GM19328 (cell line): ENCODE measurements around the gene RANBP17.

Source experiments
- ATAC-seq: cut with Tn5 transposase; IDR thresholded peaks from one replicate; pipeline ENCODE4 v1.9.1; 2021; ENCODE audit warnings: mild to moderate bottlenecking, moderate library complexity; ENCODE audit not compliant: unreplicated experiment

RANBP17 gene

DNA sequence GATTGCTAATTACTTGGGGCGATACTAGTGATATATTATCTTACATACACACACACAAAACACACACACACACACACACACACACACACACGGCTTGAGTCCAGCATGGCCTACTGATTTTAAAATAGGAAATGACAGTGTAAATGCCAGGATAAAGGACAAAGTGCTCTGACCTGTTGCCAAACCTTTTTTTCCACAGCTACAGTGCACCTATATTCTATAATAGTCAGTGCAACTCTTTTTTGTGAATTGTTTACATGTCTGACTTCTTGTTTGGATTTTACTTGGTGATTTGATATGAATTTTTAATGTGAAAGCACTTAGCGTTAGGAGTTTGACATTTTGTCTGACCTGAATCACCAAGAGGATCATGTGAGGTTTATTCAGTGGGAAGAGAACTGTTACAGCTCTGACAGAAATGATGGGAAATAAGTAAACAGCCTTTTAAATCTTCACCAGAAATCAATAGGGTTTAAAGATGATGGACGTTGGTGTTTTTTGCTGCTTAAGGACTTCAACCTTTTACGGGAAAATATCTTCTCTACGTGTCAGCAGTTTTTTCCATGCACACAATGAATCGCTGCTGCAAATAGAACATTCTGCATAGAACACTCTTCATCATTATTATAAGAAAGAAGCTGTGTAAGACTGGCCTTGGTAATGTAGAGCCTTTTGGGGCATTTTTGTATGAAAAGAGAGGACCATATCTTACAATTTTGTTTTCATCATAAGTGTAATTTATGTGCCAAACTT is 218.5 kb downstream of the RANBP17 start:
- no peak for ATAC-seq

DNA sequence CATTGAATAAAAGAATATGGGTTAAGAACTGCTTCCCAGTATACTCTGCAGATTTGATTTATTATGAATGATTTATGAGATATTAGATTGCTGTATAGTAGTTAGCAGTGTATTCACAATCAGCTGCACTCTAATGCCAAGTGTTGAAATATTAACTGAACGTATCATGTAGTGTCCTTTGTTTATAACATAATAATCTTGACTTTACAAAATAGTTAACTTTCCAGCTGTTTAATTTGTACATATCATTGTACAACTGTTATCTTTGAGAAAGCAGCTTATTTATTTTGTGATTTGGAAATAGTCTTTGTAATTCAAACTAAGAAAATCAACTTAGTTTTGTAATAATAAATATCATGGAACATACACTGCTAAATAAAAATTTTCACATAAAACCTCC is 219.5 kb downstream of the RANBP17 start:
- no peak for ATAC-seq

DNA sequence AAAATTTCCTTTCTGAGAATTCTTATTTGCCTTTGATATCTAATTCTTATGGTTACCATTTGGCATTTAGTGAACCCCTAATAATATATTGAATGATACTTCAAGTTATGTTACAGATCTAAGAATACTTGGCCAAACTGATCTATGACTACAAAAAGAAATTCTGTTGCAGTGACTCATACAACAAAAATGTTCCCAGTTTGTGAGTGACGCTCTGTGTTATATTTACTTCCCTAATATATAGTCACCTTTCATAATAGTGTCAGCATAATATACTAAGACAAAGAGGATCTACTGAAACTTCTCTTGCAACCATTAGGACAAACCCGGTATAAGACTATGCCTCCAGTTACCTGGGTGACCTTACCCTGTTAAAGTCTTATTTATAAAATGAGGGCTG is 230.4 kb downstream of the RANBP17 start:
- no peak for ATAC-seq

DNA sequence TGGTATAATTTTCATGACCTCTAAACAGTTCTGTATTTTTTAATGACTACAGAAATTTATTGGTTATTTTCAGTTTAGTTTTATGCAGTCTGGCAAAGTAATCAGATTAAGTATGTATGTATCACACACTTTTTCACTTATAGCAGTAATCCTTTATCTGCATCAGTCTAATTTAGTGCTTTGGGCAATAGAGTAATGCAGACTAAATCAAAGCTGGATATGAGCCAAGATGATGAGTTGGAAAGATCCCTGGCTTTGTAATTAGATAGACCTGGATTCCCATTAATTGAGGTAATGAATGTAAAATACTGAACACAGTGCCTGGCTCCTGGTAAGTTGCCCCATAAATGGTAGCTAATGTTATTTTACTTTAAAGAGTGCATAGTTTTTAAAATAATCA is 231.8 kb downstream of the RANBP17 start:
- ATAC-seq = no peak

GRCh38 chr5:171094356-171094755 is 232.5 kb downstream of the RANBP17 start:
- no peak for ATAC-seq

GRCh38 chr5:171102877-171103610 is 241.2 kb downstream of the RANBP17 start:
- no peak for ATAC-seq

- no peak for ATAC-seq
Observed at GRCh38 chr5:171107669-171108068, 245.9 kb downstream of the RANBP17 start.

GRCh38 chr5:171115519-171115918 is 253.7 kb downstream of the RANBP17 start:
- ATAC-seq = no peak

GRCh38 chr5:171116719-171117118 is 254.9 kb downstream of the RANBP17 start:
- no peak for ATAC-seq

GRCh38 chr5:171120986-171121622 is 259.3 kb downstream of the RANBP17 start:
- ATAC-seq = no peak

DNA sequence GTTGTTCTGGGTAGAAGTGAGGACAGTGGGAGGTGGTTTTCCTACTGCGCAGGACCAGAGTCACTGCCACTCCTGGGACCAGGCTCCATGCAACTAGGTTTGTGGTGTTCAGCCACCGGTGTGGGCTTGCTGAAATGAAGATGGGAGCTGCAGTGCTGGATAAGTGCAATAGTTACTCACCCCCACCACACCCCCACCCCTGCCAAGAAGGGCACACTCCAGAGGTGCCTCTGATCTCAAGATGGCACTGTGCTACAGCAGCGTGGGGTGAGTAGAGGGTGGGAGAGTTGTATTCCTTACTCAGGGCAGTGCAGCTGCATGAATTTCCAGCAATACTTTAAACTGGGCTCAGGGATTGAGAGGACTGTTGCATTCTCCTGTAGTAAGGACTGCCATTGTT is 259.8 kb downstream of the RANBP17 start:
- ATAC-seq = no peak

DNA sequence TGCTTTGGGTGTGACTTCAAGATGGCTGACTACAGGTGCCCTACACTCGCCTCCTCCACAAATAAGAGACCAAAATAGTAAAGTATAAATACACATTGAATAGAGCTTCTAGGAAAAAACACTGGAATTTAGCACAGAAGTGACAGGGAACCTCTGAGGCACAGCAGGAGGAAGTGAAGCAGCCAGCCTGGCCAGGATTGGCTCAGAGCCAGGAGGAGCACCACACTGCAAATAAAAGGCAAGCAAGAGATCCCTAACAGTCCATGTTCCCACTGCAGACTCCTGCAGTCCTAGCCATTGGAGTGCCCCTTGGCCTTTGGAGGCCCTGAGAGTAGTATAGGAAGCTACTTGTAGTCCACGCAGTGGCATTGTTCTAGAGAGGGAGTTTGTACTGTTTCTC is 260.6 kb downstream of the RANBP17 start:
- no peak for ATAC-seq

GRCh38 chr5:171123417-171123816 is 261.6 kb downstream of the RANBP17 start:
- no peak for ATAC-seq

GRCh38 chr5:171127314-171127713 is 265.5 kb downstream of the RANBP17 start:
- ATAC-seq = no peak

DNA sequence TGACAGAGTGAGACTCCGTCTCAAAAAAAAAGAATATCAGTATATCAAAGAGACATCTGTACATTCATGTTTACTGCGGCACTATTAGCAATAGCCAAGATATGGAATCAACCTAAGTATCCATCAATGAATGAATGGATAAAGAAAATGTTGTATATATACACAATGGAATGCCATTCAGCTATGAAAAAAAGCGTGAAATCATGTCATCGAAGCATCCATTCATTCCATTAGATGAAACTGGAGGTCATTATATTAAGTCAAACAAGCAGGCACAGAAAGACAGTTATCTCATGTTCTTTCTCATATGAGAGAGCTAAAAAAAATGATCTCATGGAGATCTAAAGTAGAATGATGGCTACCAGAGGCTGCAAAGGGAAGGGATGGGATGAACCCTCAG is 266.3 kb downstream of the RANBP17 start:
- no peak for ATAC-seq

DNA sequence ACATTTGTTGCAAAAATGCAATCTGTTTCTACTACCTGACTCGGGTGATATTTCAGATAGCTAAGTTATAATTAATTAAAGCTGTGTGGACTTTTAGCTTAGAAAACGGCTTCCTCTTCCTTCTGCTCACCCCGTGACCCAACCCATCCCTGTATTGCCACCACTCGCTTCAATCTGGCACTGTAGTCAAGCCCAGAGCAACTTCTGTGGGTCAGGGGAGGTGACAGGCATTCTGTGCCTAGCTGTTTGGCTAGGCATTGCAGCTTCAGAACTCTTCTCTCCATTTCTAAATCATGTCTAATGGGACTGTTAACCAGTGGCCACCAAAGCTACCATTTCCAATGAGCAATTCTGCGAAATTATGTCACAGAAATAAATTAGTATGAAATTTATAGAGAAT is 267.5 kb downstream of the RANBP17 start:
- ATAC-seq = no peak

DNA sequence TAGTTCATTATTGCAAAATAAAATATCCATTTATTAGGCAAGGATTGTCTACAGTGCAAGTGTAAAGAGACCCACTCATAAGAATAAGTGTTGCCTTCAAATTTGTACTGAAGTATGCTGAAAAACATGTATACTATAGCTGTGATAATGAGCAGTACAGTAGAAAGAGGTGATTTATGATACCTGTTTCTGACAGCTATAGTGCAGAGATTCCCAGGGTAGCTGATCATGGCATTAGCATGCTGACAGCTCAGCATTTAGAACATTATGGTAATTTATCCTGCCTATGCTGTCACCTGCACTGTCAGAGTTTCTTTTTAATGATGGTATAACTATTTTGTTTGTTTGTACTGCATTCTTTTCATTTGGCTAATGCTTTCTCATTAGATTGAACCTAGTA is 269.7 kb downstream of the RANBP17 start:
- ATAC-seq = no peak

GRCh38 chr5:171137768-171138525 is 276.1 kb downstream of the RANBP17 start:
- no peak for ATAC-seq

DNA sequence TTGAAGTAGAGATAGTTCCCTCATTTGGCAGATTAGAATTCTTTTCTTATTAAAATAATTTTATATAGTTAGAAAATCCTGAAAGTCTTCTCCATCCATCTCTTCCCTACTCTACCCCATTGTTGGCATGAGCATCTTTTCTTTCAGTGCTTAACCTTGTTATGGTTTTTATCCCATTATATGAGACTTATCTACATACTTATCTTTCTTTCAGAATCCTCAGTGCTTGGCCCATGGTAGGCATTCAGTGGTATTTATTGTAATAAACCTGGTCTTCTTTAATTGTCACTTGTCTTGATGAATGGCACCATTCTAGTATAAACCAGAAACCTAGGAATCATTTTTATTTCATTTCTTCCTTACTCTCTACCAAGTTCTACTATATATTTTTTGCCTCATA is 277.4 kb downstream of the RANBP17 start:
- no peak for ATAC-seq

GRCh38 chr5:171142617-171143016 is 280.8 kb downstream of the RANBP17 start:
- ATAC-seq = no peak

DNA sequence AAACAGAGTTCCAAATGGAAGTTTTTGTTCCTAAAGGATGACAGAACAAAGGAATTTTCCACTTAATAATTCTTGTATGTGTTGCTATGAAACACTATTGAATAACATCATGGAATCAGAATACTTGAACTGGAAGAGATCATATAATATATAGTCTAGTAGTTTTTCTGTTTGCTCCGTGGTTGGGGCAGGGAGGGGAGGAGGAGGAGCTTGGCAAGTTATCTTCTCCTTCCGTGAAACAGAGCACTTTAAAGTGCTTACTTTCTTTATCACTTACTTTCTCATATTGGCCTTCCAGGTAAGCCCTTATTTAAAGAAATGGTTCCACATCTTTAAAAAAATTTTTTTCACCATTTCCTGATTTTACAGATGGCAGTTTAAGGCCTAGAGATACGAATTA is 281.4 kb downstream of the RANBP17 start:
- ATAC-seq = no peak
